HG03520 (cell line): ENCODE results near the gene FXYD4.
"Not testable (repeated sequence)": the region's sequence is repeated elsewhere in the genome, so short reads cannot be mapped to it uniquely, and the experiment has no call there.

Experiments used
- ATAC-seq: cut with Tn5 transposase; IDR thresholded peaks from one replicate; pipeline ENCODE4 v1.9.1; 2021; ENCODE audit warnings: mild to moderate bottlenecking, moderate library complexity; ENCODE audit not compliant: unreplicated experiment

FXYD4 gene

DNA sequence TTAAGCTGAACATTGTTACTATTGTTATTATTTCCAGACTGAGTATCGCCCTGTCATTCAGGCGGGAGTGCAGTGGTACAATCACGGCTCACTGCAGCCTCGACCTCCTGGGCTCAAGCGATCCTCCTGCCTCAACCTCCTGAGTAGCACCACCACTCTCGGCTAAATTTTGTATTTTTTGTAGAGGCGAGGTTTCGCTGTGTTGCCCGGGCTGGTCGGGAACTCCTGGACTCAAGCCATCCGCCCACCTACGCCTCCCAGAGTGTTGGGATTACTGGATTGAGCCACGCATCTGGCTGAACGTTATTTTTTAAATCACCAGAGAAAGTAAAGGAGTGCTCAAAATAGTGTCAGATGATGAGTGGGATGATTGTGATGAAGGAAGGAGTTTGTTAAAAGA lies 38.9 kb downstream of the FXYD4 start:
- no peak for ATAC-seq

DNA sequence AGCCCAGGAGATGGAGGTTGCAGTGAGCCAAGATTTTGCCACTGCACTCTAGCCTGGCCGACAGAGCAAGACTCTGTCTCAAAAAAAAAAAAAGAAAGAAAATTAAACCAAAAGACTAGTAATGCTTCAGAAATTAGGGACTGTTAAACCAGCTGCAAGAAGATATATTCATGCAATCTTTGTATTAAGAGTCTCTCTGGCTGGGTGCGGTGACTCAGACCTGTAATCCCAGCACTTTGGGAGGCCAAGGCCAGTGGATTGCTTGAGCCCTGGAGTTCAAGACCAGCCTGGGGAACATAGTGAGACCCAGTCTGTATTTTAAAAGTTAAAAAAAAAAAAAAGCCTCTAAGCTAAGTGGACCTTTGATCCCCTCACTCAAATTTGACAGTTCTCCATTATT lies 40.1 kb downstream of the FXYD4 start:
- no peak for ATAC-seq

DNA sequence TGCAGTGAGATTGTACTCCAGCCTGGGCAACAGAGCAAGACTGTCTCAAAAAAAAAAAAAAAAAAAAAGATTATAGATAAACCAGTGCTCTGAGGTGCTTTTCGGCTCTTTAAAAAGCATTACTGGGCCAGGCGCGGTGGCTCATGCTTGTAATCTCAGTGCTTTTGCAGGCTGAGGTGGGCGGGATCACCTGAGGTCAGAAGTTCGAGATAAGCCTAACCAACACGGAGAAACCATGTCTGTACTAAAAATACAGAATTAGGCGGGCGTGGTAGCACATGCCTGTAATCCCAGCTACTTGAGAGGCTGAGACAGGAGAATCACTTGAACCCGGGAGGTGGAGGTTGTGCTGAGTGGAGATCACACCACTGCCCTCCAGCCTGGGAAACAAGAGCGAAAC lies 44.1 kb downstream of the FXYD4 start:
- ATAC-seq: no peak

DNA sequence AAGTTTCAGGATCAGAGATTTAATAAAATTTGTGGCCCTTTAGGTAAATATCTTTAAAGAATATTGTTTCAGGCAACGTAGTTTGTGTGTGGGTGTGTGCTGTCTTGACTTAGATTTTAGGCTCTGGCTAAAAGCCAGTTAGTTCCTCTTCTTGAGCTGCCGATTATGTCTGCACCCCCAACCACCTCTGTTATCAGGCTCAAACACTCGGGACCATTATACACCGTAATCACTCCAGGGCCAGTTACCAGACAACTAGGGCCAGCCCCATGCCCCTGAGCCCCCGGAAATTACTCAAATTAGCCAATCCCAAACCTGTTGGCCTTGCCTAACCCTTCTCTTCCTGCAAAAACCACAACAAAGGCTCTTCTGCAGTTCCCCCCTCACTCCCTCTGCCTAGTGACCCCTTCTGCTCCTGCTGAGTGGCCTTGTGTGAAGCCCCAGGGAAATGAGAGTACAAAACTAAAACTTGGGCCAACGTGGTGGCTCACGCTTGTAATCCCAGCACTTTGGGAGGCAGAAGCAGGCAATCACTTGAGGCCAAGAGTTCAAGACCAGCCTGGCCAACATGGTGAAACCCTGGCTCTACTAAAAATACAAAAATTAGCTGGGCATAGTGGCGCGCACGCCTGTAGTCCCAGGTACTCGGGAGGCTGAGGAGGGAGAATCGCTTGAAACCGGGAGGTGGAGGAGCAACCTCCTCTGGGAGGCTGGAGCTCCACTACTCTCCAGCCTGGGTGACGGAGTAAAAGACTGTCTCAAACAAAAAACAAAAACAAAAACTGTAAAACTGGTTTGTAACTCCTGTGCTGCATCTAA lies 46.7 kb downstream of the FXYD4 start:
- ATAC-seq: peak; percentile 39

DNA sequence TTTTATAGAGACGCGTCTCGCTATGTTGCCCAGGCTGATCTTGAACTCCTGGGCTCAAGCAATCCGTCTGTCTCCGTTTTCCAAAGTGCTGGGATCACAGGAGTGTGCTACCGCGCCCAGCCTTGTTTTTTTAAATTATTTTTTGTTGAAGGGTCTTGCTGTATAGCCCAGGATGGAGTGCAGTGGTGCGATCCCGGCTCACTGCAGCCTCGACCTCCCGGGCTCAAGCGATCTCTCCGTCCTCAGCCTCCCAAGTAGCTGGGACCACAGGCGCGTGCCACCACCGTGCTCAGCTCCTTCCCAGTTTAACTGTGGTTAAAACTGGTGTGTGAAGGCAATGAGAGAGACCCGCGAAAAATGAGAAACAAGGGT lies 48.5 kb downstream of the FXYD4 start:
- ATAC-seq: no peak

DNA sequence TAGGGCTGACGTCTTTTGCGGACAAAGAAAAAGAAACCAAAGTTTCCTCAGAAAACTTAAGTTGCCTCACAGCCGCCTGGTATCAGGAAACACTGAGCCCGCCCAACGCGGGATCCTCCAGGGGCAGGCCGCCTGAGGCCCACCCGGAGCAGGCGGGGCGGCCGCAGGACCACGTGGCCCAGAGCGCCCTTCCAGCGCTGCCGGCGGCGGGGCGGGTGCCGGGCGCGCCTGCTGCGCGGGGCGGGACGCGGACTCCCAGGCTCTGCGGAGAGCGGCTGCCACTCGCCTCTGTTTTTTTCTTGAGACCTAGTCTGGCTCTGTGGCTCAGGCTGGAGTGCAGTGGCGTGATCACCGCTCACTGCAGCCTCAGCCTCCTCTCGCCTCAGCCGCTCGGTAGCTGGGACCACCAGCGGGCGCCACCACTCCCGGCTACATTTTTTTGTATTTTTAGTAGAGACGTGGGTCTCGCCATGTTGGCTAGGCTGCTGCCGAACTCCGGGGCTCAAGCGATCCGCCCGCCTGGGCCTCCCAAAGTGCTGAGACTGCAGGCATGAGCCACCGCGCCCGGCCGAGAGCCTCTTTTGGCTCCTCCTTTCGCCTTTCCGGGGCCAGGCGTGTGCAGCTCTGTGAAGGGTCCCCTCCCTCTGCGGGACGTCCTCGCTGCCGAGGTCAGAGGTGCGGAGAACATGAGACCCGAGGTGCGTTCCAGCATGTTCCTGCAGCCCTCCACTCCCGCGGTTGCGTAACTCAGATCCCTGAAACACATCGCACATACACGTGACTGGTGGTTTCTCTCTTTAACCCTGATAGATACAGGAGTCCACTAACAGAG lies 49.1 kb downstream of the FXYD4 start:
- peak; percentile 72 for ATAC-seq

DNA sequence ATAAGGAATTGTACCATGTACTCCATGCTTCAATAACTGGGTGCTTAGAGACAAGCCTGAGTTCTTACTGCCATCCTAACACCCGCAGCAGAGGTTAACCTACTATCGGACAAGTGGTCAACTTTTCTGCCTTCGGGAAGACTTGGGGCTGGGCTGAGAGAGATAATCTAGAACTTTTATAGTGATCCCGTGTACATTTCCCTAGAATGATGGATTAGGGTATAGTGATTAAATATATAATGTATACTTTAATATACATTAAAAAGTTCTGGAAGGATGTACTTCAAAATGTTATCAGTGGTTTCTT lies 49.7 kb downstream of the FXYD4 start:
- ATAC-seq: no peak

DNA sequence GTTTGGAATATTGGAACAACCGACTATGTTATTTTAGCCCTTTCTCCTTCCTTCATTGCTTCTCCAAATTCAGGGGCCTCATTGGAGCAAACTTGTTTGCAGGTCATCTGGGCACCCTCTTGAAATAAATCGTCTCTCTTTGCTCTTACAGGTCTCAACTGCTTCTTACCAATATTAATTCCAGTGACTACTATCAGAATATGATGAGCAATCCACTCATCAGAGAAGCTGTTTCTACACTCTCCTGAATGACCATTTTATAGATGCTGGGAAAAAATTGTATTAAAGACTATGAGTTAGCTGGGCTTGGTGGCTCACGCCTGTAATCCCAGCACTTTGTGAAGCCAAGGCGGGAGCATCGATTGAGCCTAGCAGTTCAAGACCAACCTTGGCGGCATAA lies 50.1 kb downstream of the FXYD4 start:
- no peak for ATAC-seq

DNA sequence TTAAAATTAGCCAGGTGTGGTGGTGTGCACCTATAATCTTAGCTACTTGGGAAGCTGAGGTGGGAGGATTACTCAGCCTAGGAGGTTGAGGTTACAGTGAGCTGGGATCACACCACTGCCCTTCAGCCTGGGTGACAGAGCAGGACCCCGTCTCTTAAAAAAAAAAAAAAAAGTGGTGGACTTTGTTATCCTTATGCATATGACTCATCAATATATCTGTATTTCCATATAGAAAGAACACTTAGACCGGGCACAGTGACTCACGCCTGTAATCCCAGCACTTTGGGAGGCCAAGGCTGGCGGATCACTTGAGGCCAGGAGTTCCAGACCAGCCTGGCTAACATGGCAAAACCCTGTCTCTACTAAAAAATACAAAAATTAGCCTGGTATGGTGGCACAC lies 50.5 kb downstream of the FXYD4 start:
- not testable (repeated sequence) for ATAC-seq

DNA sequence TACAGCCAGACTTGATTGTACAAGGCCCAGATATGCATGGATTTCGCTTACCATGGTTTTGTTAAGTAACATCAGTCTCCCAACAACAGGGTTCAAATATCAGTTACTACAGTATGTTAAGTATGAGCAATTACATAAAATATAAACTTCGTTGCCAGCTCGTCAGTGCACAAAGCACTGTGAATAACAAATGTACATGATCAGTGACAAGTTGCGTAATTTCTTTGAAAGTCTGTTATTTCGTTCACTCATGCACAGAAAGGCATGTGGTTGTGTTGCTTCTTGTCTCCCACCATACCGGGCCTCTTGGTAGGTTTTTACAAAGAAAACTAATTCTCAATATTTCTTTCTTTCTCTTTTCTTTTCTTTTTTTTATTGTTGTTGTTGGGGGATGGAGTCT lies 53.0 kb downstream of the FXYD4 start:
- ATAC-seq: no peak
